ENCODE results near the gene FARP2. TPM values are rescaled to one million over a fixed set of nuclear protein-coding genes. Genes with fewer than 3 reads are reported as not detected.
A peak's percentile ranks its signal among the peaks of the same experiment; 100 is the strongest.
"Not testable (repeated sequence)": the region's sequence is repeated elsewhere in the genome, so short reads cannot be mapped to it uniquely, and the experiment has no call there.

Gene FARP2
- polyA plus RNA-seq, 12 donors, result 30.2 to 179 (median 38.6) TPM

- DNase-seq, result no peak
These were observed 145.5 kb downstream of the FARP2 start for GRCh38 chr2:241501551-241501950.

GRCh38 chr2:241502281-241502680, 146.2 kb downstream of the FARP2 start:
- no peak for DNase-seq

GRCh38 chr2:241503776-241504392, 147.8 kb downstream of the FARP2 start:
- no peak for DNase-seq

GRCh38 chr2:241505086-241505780, 149.1 kb downstream of the FARP2 start:
- DNase-seq, result no peak

GRCh38 chr2:241505781-241506201, 149.7 kb downstream of the FARP2 start:
- no peak for DNase-seq

- DNase-seq, result not testable (repeated sequence)
These were observed 150.2 kb downstream of the FARP2 start for GRCh38 chr2:241506317-241506716.

- DNase-seq, result no peak
These were observed 150.8 kb downstream of the FARP2 start for GRCh38 chr2:241506793-241507429.

- peak; percentile 23 for DNase-seq
These were observed 151.6 kb downstream of the FARP2 start for GRCh38 chr2:241507430-241508239.

- DNase-seq, result peak; percentile 97
These were observed 152.4 kb downstream of the FARP2 start, which contains the start of gene STK25 for GRCh38 chr2:241508240-241509154. TSS of gene STK25 (minus strand) at chr2:241508584. CDS start at chr2:241508035, 549 bp downstream.

- DNase-seq, result no peak
These were observed 153.2 kb downstream of the FARP2 start for GRCh38 chr2:241509155-241509784.

- no peak for DNase-seq
These were observed 155.1 kb downstream of the FARP2 start for GRCh38 chr2:241511091-241511741.

GRCh38 chr2:241514553-241514952, 158.5 kb downstream of the FARP2 start:
- DNase-seq, result no peak

- DNase-seq, result no peak
These were observed 159.1 kb downstream of the FARP2 start for GRCh38 chr2:241514986-241515737.

GRCh38 chr2:241516520-241516965, 160.5 kb downstream of the FARP2 start:
- no peak for DNase-seq

GRCh38 chr2:241517297-241517696, 161.2 kb downstream of the FARP2 start:
- DNase-seq, result no peak

- DNase-seq, result no peak
These were observed 163.6 kb downstream of the FARP2 start for GRCh38 chr2:241519669-241520068.

GRCh38 chr2:241522477-241522876, 166.4 kb downstream of the FARP2 start:
- DNase-seq, result no peak

GRCh38 chr2:241525818-241526780, 170.0 kb downstream of the FARP2 start:
- DNase-seq, result not testable (repeated sequence)
